CD8-positive, alpha-beta memory T cell (primary cell): ENCODE results near the gene ZBTB4. TPM values are rescaled to one million over a fixed set of nuclear protein-coding genes. Genes with fewer than 3 reads are reported as not detected.
A peak's percentile ranks its signal among the peaks of the same experiment; 100 is the strongest.
"Not testable (repeated sequence)": the region's sequence is repeated elsewhere in the genome, so short reads cannot be mapped to it uniquely, and the experiment has no call there.

Experiments
- CTCF ChIA-PET: fragments of 350-600 bp; sonication (Branson Sonifier 250); formaldehyde crosslinking; loops from one replicate; lab custom pipeline; 2021; ENCODE audit warnings: antibody characterized with exemption; lab: Charles Lee
- POLR2A ChIA-PET: fragments of 350-600 bp; sonication (Branson Sonifier 250); formaldehyde crosslinking; loops from one replicate; lab custom pipeline; 2021; ENCODE audit warnings: antibody characterized with exemption; lab: Charles Lee
- DNase-seq, 5 donors: peaks; one replicate each; pipeline versions ENCODE4 v3.0.0 to v3.0.0-alpha.2; 2020 to 2022; ENCODE audit warnings: mixed read lengths in 1 of 5
- H3K27ac ChIP-seq: one replicate; pipeline ENCODE4 v1.7.0; 2013; ENCODE audit warnings: low read depth, mild to moderate bottlenecking, low read length, moderate library complexity
- H3K27me3 ChIP-seq: 2 replicates; pipeline ENCODE4 v1.7.0; 2013; ENCODE audit warnings: low read length, mild to moderate bottlenecking; ENCODE audit not compliant: insufficient read depth, poor library complexity, severe bottlenecking
- H3K36me3 ChIP-seq: 2 replicates; pipeline ENCODE4 v1.7.0; 2013; ENCODE audit warnings: mild to moderate bottlenecking, low read length, moderate library complexity; ENCODE audit not compliant: insufficient read depth
- H3K4me1 ChIP-seq: 2 replicates; pipeline ENCODE4 v1.7.0; 2013; ENCODE audit warnings: mild to moderate bottlenecking, low read length, moderate library complexity; ENCODE audit not compliant: insufficient read depth
- H3K4me3 ChIP-seq: 2 replicates; pipeline ENCODE4 v1.7.0; 2013; ENCODE audit warnings: mild to moderate bottlenecking, low read length
- H3K9me3 ChIP-seq: 2 replicates; pipeline ENCODE4 v1.7.0; 2013; ENCODE audit warnings: mild to moderate bottlenecking, low read length
- H3K27ac Mint-ChIP-seq, 8 donors: one replicate each; pipeline ENCODE4 v1.8.0; 2020 to 2021; ENCODE audit warnings: mixed read lengths in 8 of 8, mild to moderate bottlenecking in 6 of 8, inconsistent platforms in 3 of 8, moderate library complexity in 3 of 8
- H3K27me3 Mint-ChIP-seq, 2 donors: one replicate each; pipeline ENCODE4 v1.8.0; 2020 to 2021; ENCODE audit warnings: mixed read lengths in 2 of 2, mild to moderate bottlenecking in 1 of 2, moderate library complexity in 1 of 2
- H3K36me3 Mint-ChIP-seq, 3 donors: one replicate each; pipeline ENCODE4 v1.8.0; 2020 to 2021; ENCODE audit warnings: mixed read lengths in 3 of 3, inconsistent platforms in 1 of 3, mild to moderate bottlenecking in 1 of 3
- H3K4me1 Mint-ChIP-seq, 3 donors: one replicate each; pipeline ENCODE4 v1.8.0; 2020 to 2021; ENCODE audit warnings: mixed read lengths in 3 of 3, inconsistent platforms in 1 of 3, mild to moderate bottlenecking in 1 of 3
- H3K4me3 Mint-ChIP-seq, 7 donors: one replicate each; pipeline ENCODE4 v1.8.0; 2020 to 2021; ENCODE audit warnings: mixed read lengths in 7 of 7, mild to moderate bottlenecking in 6 of 7, moderate library complexity in 4 of 7, inconsistent platforms in 2 of 7
- H3K9me3 Mint-ChIP-seq, 5 donors: one replicate each; pipeline ENCODE4 v1.8.0; 2020 to 2022; ENCODE audit warnings: mixed read lengths in 5 of 5, mild to moderate bottlenecking in 3 of 5, moderate library complexity in 2 of 5, inconsistent platforms in 1 of 5
- polyA plus RNA-seq: library from polyadenylated mRNA; unstranded; fragments of 300-500 nt; fragmentation: Illumina TruSeq; gene quantifications from one replicate; pipeline ENCODE4 v1.2.3, GENCODE V29; 2021
- total RNA-seq, 2 experiments: library from RNA; stranded (reverse); gene quantifications; one replicate each; pipeline ENCODE4 v1.2.3, GENCODE V29; 2021

The ZBTB4 gene
- total and polyA plus RNA-seq, 3 experiments from 2014 or later = 22.8 to 24.1 (median 23.1) TPM

DNA sequence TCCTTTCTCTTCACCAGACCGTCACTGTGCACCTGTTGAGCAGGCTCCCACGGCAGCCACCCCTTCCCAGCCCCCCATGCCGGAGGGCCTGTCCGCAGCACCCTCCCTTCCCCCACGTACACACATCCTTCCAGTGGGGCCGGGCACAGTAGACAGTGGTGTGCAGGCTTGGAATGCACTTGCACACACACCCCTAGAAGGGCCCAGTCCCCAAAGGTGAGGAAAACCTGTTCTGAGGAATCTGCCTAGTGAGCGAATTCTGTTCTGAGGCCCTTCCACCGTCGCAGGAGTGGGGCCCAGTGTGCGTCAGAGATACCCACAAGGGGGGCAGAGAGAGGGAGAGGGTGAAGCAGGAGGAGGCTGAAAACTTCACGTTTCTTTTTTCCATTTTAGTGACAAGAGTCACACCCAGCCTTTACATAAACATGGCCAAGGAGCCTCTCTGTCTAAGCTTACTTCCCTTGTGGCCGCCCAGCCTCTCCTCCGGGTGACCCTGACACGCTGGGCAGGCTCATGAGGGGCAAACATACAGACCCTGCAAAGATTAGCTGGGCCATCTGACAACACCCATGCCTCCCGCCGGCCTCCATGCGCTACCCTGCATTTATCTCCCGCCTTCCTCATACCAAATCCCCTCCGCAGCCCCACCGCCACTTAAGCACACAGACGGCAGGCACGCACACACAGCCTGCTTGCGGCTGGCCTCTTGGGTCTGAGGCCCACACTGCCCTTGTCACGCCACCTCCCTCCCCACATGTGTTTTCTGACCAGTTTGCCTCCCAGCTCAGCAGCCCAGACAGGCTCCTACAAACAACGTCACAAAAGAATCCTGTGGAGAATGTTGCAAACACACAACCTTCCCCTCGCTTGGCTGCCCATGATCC lies 1.8 kb downstream of the ZBTB4 start:
- DNase-seq = peak in 2 of 5 donors; percentile 24 to 81
- Histone ChIP-seq H3K36me3 (no peaks in the 10 kb centered on the region), H3K27ac (peak overlapping the region; percentile 90), H3K9me3 (no peaks in the 10 kb centered on the region), H3K27me3 (no peaks in the 10 kb centered on the region), H3K4me1 (peaks cover 37% of the 10 kb centered on the region), H3K4me3 (peak overlapping the region; percentile 69)
- ChIA-PET POLR2A (interaction anchor here (0.6 to 4.0 kb wide), 8 partner anchors 10 to 148 kb away, joined by 3 to 31 read pairs (median 6); partner anchors contain the start of genes MPDU1, TMEM102 and TMEM256), CTCF (interaction anchor here (0.7 to 5.2 kb wide), 3 partner anchors 22 to 41 kb away, joined by 3 to 39 read pairs (median 3); no protein-coding TSS in a partner anchor)
- Mint-ChIP-seq H3K9me3 (no peaks in the 10 kb centered on the region), H3K36me3 (peaks cover 0 to 24% (median 2%) of the 10 kb centered on the region in 3 donors), H3K4me1 (peaks cover 47 to 82% (median 53%) of the 10 kb centered on the region in 3 donors), H3K27me3 (peaks cover 0 to 2% of the 10 kb centered on the region in 2 donors), H3K4me3 (peak overlapping the region; percentile 96 to 97 (median 96)), H3K27ac (peak overlapping the region; percentile 93 to 99 (median 96))

DNA sequence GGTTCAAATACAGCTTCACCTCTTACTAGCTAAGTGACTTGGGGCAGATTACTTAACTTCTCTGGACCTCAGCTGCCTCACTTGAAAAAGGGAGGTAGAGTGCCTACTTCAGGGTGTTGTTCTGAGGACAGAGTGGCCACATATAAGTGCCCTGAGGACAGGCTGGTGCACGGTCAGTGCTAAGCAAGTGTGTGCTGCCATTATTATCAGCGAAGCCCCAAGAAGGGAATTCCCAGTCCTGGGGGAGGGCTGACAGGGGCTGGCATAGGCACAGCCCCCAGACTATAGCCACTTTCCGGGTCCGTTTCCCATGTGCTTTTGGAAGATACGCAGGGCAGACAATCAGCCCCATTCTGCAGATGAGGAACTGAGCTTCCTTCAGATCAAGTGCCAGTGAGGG lies 2.5 kb downstream of the ZBTB4 start:
- H3K9me3 ChIP-seq = no peaks in the 10 kb centered on the region
- H3K27ac ChIP-seq = no peak overlapping the region
- Mint-ChIP-seq H3K4me1 (peaks cover 47 to 81% (median 50%) of the 10 kb centered on the region in 3 donors), H3K36me3 (peaks cover 0 to 24% (median 2%) of the 10 kb centered on the region in 3 donors), H3K27me3 (peaks cover 0 to 2% of the 10 kb centered on the region in 2 donors), H3K27ac (peak overlapping the region; percentile 75 to 99 (median 95)), H3K4me3 (peak overlapping the region; percentile 96 to 97 (median 96)), H3K9me3 (no peaks in the 10 kb centered on the region)
- H3K4me1 ChIP-seq = peaks cover 36% of the 10 kb centered on the region
- no peak overlapping the region for H3K4me3 ChIP-seq
- CTCF ChIA-PET = interaction anchor here (0.7 to 5.2 kb wide), 5 partner anchors 21 to 121 kb away, joined by 3 to 39 read pairs (median 3); no protein-coding TSS in a partner anchor
- no peaks in the 10 kb centered on the region for H3K36me3 ChIP-seq
- no peak for DNase-seq
- no peaks in the 10 kb centered on the region for H3K27me3 ChIP-seq
- POLR2A ChIA-PET = interaction anchor here (1.1 to 2.9 kb wide), 2 partner anchors 9 to 21 kb away, joined by 3 to 29 read pairs; no protein-coding TSS in a partner anchor

DNA sequence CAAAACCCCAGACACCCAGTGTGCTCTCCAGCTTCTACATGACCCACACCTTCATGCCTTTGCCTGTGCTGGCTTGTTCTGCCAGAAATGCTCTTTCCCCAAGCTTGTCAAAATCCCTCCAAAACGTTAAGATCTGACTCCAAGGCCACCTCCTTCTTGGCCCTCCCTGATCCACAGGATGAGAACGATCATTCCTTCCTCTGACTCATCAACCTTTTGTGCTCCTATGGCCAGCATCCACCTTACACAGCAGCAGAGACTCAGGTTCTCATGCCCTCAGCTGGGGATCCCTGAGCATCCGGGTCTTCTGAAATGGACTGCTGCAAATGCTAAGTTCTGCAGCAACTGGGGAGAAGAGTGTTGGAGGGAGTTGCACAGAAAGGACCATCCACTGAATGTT lies 2.9 kb downstream of the ZBTB4 start:
- H3K27ac Mint-ChIP-seq = peak overlapping the region; percentile 65 to 99 (median 94)
- peaks cover 0 to 2% of the 10 kb centered on the region in 2 donors for H3K27me3 Mint-ChIP-seq
- H3K4me1 ChIP-seq = peaks cover 40% of the 10 kb centered on the region
- ChIA-PET POLR2A (interaction anchor here (1.1 to 1.6 kb wide), 2 partner anchors 8 to 9 kb away, joined by 3 to 10 read pairs; partner anchors contain the start of gene POLR2A), CTCF (interaction anchor here (0.8 to 5.2 kb wide), 5 partner anchors 22 to 180 kb away, joined by 3 to 39 read pairs (median 4); no protein-coding TSS in a partner anchor)
- peak overlapping the region; percentile 33 to 97 (median 96) for H3K4me3 Mint-ChIP-seq
- no peaks in the 10 kb centered on the region for H3K9me3 ChIP-seq
- no peak overlapping the region for H3K27ac ChIP-seq
- H3K36me3 Mint-ChIP-seq = peaks cover 0 to 24% (median 2%) of the 10 kb centered on the region in 3 donors
- H3K4me1 Mint-ChIP-seq = peaks cover 49 to 81% (median 52%) of the 10 kb centered on the region in 3 donors
- H3K36me3 ChIP-seq = no peaks in the 10 kb centered on the region
- DNase-seq = no peak
- no peaks in the 10 kb centered on the region for H3K27me3 ChIP-seq
- no peak overlapping the region for H3K4me3 ChIP-seq
- H3K9me3 Mint-ChIP-seq = no peaks in the 10 kb centered on the region

DNA sequence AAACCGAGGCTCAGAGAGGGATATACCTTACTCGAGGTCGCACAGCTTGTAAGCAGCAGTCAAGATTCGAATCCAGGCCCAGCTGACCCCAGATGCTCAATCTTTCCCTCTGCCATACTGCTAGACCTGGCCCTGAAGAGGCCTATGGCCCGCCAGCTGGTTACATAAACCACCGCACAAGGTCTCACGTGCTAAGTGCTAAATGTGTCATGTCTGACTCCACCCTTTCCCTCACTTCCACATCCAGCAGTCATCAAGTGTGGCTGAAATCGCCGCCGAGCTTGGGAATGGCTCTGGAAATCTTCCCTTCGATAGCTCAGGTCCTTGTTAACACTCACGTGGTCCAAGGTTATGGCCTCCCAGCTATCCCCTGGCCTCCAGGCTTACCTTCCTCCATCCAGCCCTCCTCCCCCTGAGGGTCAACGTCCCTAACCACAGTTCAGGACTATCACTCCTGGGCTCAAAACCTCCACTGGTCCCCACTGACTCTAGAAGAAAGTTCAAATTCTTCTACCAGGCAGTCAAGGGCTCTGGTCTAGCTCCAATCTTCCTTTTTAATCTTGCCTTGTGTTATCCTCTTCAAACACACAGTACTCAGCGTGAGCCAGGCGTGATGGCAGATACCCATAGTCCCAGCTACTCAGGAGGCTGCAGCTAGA lies 3.5 kb downstream of the ZBTB4 start:
- Mint-ChIP-seq H3K4me3 (peak overlapping the region; percentile 33 to 97 (median 96)), H3K9me3 (no peaks in the 10 kb centered on the region), H3K27me3 (peaks cover 0 to 2% of the 10 kb centered on the region in 2 donors), H3K36me3 (peaks cover 0 to 24% (median 2%) of the 10 kb centered on the region in 3 donors), H3K27ac (peak overlapping the region; percentile 65 to 99 (median 94)), H3K4me1 (peaks cover 49 to 82% (median 52%) of the 10 kb centered on the region in 3 donors)
- no peak for DNase-seq
- Histone ChIP-seq H3K4me1 (peaks cover 43% of the 10 kb centered on the region), H3K27me3 (no peaks in the 10 kb centered on the region), H3K4me3 (no peak overlapping the region), H3K36me3 (no peaks in the 10 kb centered on the region), H3K27ac (no peak overlapping the region), H3K9me3 (no peaks in the 10 kb centered on the region)
- ChIA-PET POLR2A (interaction anchor here (0.7 to 1.6 kb wide), 2 partner anchors 9 to 76 kb away, joined by 3 to 10 read pairs; partner anchors contain the start of gene POLR2A), CTCF (interaction anchor here (0.8 to 5.2 kb wide), 5 partner anchors 21 to 180 kb away, joined by 3 to 39 read pairs (median 4); no protein-coding TSS in a partner anchor)

DNA sequence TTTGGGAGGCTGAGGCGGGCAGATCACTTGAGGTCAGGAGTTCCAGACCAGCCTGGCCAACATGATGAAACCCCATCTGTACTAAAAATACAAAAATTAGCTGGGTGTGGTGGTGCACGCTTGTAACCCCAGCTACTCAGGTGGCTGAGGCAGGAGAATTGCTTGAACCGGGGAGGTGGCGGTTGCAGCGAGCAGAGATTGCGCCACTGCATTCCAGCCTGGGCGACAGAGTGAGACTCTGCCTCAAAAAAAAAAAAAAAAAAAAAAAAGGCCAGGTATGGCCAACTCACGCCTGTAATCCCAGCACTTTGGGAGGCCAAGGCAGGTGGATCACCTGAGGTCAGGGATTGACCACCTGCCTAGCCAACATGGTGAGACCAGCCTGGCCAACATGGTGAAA lies 4.7 kb downstream of the ZBTB4 start:
- peak overlapping the region in 2 of 8 donors; percentile 29 to 32 for H3K27ac Mint-ChIP-seq
- peaks cover 36% of the 10 kb centered on the region for H3K4me1 ChIP-seq
- not testable (repeated sequence) for DNase-seq

DNA sequence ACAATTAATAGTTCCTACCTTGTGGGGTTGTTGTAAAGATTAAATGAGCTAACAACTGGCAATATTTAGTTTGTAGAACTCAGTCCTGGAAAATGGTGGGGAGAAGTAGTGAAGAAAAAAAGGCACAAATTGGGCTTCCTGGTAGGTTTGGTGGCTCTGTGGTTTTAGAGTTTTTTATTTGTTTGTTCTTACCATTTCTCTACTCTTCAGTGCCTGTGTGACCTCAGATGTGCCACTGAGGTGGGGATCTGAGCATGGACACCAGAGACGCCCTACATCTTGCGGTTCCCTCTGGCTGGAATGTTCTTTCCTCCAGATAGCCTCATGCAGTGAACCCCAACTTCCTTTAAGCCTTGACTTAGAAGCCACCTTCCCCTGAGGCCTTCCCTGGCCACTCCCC lies 7.7 kb downstream of the ZBTB4 start:
- DNase-seq = peak in 1 of 5 donors; percentile 34
- H3K36me3 Mint-ChIP-seq = peaks cover 0 to 31% (median 2%) of the 10 kb centered on the region in 3 donors
- H3K4me1 ChIP-seq = peaks cover 19% of the 10 kb centered on the region
- H3K36me3 ChIP-seq = no peaks in the 10 kb centered on the region
- no peaks in the 10 kb centered on the region for H3K9me3 Mint-ChIP-seq
- H3K4me3 Mint-ChIP-seq = peak overlapping the region in 3 of 7 donors; percentile 33 to 59 (median 37)
- peak overlapping the region; percentile 17 to 85 (median 38) for H3K27ac Mint-ChIP-seq
- ChIA-PET POLR2A (interaction anchor here (0.6 kb wide), 1 partner anchor 33 kb away, joined by 5 read pairs; no protein-coding TSS in a partner anchor), CTCF (interaction anchor here (1.0 to 2.1 kb wide), 2 partner anchors 35 to 43 kb away, joined by 4 to 8 read pairs; no protein-coding TSS in a partner anchor)
- no peaks in the 10 kb centered on the region for H3K27me3 ChIP-seq
- H3K4me1 Mint-ChIP-seq = peaks cover 22 to 70% (median 30%) of the 10 kb centered on the region in 3 donors
- no peaks in the 10 kb centered on the region for H3K27me3 Mint-ChIP-seq
- H3K27ac ChIP-seq = no peak overlapping the region
- no peak overlapping the region for H3K4me3 ChIP-seq
- H3K9me3 ChIP-seq = no peaks in the 10 kb centered on the region

More for the DNA sequence above, 4.7 kb downstream of the ZBTB4 start:
- not testable (repeated sequence) for H3K27me3 Mint-ChIP-seq, H3K4me3 ChIP-seq, H3K4me3 Mint-ChIP-seq, H3K9me3 ChIP-seq, H3K9me3 Mint-ChIP-seq, H3K27me3 ChIP-seq, H3K27ac ChIP-seq, H3K36me3 ChIP-seq
- CTCF ChIA-PET = interaction anchor here (0.6 to 2.0 kb wide), 2 partner anchors 38 to 49 kb away, joined by 3 to 6 read pairs; no protein-coding TSS in a partner anchor
- H3K4me1 Mint-ChIP-seq = peaks cover 44 to 76% (median 46%) of the 10 kb centered on the region in 3 donors
- H3K36me3 Mint-ChIP-seq = peaks cover 0 to 22% (median 2%) of the 10 kb centered on the region in 3 donors
- POLR2A ChIA-PET = interaction anchor here (0.6 to 0.9 kb wide), 4 partner anchors 40 to 153 kb away, joined by 3 to 10 read pairs (median 4); partner anchors contain the start of gene TMEM102

DNA sequence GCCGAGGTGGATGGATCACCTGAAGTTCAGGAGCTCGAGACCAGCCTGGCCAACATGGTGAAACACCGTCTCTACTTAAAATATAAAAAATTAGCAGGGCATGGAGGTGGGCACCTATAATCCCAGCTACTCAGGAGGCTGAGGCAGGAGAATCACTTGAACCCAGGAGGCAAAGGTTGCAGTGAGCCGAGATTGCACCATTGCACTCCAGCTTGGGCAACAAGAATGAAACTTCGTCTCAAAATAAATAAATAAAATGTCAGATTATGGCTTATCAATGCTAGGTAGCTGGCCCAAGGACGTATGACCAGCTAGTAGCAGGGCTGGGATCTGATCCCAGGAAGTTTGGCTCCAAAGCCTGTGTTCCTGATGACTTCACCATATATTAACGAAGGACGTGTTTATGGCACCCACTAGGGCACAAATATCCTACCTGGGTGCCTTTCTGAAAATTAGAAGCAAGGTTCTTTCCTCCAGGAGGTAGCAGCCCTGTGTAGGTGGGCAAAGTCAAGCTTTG lies 8.9 kb downstream of the ZBTB4 start:
- H3K27ac Mint-ChIP-seq = peak overlapping the region in 3 of 8 donors; percentile 45 to 56 (median 50)
- H3K4me3 ChIP-seq, DNase-seq, H3K36me3 ChIP-seq, H3K4me3 Mint-ChIP-seq, POLR2A ChIA-PET, H3K9me3 ChIP-seq, H3K9me3 Mint-ChIP-seq, H3K27me3 ChIP-seq, H3K27me3 Mint-ChIP-seq, H3K27ac ChIP-seq, H3K4me1 ChIP-seq: not testable (repeated sequence)
- peaks cover 0 to 30% (median 0%) of the 10 kb centered on the region in 3 donors for H3K36me3 Mint-ChIP-seq
- H3K4me1 Mint-ChIP-seq = peaks cover 10 to 61% (median 19%) of the 10 kb centered on the region in 3 donors
- CTCF ChIA-PET = interaction anchor here (1.2 to 2.1 kb wide), 2 partner anchors 14 to 34 kb away, joined by 3 to 8 read pairs; no protein-coding TSS in a partner anchor
